GM19452 (cell line): Measurements from ENCODE around the gene NOB1.

ENCODE experiments used
- ATAC-seq: cut with Tn5 transposase; IDR thresholded peaks from one replicate; pipeline ENCODE4 v1.9.1; 2021; ENCODE audit not compliant: unreplicated experiment

NOB1 gene

DNA sequence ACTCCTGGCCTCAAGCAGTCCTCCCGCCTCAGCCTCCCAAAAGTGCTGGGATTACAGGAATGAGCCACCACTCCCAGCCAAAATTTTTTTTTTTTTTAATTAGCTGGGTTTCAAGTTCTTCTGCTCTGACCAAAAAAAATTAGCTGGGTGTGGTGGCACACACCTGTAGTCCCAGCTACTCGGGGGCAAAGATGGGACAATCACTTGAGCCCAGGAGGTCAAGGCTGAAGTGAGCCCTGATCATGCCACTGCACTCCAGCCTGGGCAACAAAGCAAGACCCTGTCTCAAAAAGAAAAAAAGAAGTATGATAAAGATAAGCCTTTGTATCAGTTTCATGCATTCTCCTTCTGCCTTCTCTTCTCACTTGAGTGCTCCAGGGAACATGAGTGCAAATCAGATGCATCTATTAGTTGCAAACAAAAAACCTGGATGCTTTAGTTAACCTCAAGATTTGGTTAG lies 30.3 kb downstream of the NOB1 start:
- ATAC-seq = no peak

DNA sequence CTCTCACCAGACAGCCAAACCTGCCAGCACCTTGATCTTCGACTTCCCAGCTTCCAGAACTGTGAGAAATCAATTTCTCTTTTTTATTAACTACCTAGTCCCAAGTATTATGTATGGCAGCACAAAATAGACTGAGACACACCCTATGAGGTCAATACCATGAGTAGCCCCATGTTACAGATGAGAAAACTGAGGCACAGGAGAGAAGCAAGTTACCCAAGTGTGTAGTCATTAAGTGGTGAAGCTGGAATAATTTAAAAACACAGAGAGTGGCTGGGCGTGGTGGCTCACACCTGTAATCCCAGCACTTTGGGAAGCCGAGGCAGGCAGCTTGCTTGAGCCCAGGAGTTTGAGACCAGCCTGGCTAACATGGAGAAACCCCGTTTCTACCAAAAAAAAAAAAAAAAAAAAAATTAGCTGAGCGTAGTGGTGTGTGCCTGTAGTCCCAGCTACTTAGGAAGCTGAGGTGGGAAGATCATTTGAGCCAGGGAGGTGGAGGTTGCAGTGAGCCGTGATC lies 33.2 kb downstream of the NOB1 start:
- no peak for ATAC-seq

DNA sequence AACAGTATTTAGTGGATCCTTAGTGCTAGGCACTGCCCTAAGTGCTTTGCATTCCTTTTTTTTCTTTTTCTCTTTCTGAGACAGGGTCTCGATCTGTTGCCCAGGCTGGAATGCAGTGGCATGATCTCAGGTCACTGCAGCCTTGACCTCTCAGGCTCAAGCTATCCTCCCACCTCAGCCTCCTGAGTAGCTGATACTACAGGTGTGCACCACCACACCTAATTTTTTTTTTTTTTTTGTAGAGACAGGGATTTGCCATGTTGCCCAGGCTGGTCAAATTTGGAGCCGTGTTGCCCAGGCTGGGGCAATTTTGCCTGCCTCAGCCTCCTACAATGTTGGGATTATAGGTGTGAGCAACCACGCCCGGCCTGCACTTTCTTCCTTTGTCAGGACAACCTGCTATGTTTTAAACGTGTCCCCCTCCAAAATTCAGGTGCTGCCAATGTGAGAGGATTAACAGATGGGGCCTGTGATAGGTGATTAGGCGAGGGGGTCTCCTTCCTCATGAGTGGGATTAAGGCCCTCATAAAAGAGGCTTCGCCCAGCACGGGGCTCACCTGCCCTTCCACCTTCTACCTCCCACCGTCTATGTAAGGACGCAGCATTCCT lies 33.8 kb downstream of the NOB1 start:
- ATAC-seq = no peak

DNA sequence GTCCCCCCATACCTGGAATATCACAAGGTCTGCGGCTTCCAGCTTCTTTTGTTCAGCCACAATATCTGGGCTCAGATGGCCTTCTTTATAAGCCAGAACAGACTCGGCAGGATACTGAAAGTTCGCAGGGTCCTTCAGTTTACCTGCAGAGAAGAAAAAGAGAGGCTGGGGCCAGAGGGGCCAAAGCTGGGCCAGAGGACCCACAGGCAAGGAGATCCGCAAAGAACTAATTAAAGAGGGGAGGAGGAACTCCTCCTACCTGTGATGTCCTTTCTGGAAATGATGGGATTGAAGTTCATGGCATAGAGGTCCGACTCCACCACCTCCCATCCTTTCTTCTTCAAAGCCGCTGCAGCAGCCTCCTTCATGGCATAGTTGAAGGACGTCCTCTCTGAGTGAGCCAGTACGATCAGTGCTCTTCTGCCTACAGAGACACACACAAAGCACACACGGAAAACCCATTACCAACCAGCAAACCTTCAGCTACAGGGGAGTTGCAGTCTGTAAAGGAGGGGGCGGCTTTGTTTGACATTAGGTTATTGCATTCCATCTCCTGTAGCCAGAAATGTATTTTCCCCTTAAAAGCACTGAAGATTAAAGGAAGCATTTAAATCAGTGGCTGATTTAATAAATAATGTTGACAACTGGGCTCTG lies 36.5 kb downstream of the NOB1 start:
- no peak for ATAC-seq

DNA sequence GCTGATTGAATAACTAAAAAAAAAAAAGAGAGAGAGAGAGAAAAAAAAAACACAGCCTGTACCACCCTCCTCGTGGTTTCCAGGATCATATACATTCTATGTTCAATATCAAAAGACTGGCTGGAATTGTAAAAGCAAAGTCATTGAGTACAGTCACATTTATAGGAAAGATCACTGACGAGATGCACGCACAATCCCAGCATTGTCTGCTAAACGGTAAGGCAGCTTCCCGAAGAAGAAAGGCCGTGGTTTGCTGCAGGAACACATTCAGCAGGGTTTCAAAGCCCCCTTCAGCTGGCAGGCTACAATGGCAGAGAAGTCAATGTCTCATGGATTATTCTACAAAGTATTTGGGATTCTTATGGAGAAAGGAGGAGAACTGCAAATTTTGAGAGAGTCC lies 37.7 kb downstream of the NOB1 start:
- ATAC-seq = no peak

DNA sequence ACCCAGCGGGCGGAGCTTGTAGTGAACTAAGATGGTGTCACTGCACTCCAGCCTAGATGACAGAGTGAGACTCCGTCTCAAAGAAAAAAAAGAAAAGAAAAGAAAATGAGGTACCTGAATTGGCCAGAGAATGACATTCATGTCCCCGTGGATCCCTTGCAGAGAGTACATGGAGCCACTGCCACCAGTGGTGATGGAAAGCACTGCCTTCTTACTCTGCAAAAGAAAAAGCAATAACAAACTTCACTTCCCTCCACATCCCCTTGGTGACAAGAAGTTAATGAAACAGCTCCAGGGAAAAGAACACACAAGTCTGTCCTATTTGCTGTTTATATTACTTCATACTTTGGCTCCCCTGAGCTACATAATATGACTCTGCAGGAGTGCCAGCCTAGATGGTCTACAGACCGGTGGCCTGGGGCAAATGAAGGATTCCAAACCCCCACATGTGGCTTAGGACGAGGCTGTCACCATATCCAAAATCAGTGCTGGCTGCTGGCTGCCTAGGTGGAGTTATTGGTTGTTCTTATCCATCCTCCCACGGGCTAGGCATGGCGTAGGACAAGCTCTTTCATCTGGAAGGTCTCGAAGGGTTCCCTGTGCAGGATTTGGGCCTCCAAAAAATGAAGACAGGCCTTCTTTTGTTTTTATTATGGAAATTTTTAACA lies 41.7 kb downstream of the NOB1 start:
- ATAC-seq = no peak

DNA sequence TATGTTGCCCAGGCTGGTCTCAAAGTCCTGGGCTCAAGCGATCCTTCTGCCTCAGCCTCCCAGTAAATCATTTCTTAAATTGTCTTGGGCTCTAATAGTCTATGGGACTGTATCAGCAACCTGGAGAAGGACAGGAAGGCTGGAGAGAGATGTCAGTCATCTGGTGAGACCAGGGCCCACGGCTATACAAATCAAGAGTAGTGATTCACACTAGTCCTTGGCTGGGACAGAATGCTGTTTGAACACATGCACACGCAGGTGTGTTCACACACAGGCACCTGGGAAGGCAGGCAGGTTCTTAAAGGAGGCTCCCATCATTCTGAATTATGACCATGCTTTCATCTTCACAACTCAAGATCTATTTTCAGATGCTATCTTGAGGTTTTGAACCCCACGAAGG lies 42.4 kb downstream of the NOB1 start:
- ATAC-seq = no peak

DNA sequence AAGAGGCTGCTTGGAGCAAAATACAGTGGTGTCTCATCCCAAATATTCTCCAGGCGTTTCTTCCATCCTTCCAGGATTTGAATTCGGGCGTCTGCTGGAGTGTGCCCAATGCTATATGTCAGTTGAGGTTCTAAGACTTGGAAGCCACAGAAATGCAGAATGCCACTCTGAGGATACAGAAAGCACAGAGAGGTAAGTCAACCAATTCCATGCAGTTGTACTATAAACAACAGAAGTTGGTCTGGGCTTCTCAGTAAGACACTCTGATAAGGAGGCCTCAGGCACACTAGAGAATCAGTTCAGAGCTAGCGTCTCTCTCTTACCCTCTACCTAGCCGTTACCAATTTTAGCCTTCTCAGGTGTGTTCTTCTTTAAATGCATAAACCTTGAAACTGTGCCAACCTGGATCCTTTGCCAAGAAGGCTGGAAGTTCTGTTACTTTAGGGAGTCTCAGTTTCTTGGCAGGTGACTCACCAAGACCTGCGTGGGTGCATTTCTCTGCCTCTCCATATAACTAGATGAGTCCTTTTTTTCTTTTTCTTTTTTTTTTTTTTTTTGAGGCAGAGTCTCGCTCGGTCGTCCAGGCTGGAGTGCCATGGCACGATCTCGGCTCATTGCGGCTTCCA lies 43.5 kb downstream of the NOB1 start:
- ATAC-seq = no peak

DNA sequence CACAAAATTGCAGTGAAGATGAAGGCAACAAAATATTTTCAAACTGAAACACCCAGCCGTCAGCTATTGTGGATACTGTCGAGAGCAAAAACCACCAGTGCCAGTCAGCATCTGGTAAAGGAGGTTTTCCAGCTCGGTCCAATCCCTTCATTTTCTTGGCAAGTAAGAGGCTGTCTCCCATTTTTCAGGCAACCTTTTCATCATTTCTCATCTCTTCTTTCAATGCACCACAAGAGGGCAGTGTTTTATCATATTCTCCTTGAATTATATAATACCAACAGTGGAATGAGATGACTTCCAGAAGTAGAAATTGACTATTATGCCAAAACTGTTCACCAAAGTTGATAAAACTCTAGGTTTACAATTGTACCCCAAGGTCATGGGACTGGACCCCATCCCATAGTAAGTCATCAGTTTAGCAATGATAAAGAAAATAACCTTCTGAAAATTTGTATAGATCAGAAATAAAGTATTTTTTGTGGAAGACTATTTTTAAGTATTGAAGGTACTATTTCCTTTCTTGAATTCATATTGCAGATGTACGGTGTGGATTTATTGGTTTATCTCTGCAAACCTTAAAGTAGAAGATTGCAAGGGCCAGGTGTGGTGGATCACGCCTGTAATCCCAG lies 45.2 kb downstream of the NOB1 start:
- no peak for ATAC-seq

DNA sequence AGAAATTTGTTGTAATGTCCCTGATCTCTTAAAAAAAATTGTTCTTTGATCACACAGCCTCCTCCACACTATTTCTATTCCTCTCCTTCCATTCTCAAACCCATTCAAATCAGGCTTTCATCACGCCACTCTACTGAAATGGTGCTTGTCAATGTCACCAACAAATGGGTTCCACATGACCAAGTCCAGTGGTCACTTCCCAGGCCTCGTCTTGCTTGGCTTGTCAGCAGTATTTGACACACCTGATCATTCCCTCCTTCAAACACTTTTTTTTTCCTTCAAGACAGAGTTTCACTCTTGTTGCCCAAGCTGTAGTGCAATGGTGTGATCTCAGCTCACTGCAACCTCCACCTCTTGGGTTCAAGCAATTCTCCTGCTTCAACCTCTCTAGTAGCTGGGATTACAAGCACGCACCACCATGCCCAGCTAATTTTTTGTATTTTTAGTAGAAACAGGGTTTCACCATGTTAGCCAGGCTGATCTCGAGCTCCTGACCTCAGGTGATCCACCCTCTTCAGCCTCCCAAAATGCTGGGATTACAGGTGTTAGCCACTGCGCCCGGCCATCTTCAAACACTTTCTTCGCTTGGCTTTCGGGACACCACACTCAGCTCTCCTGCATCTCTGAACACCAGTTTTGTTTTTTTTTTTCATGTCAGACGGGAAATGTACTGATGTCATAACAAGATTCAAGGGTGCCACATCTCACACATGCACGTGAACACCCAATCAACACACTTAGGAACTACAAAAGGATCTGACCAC lies 46.6 kb downstream of the NOB1 start:
- no peak for ATAC-seq

DNA sequence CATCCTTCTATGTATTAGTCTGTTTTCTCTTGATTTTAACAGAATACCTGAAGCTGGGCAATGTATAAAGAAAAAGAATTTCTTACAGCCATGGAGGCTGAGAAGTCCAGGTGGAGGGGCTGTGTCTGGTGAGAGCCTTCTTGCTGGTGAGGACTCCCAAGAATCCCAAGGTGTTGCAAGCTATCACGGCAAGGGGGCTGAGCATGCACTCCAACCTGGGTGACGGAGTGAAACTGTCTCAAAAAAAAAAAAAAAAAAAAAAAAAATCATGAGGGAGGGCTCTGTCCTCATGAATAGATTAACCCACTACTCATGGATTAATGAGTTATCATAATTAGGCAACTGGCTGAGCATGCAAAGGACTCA lies 47.8 kb downstream of the NOB1 start:
- ATAC-seq = no peak

DNA sequence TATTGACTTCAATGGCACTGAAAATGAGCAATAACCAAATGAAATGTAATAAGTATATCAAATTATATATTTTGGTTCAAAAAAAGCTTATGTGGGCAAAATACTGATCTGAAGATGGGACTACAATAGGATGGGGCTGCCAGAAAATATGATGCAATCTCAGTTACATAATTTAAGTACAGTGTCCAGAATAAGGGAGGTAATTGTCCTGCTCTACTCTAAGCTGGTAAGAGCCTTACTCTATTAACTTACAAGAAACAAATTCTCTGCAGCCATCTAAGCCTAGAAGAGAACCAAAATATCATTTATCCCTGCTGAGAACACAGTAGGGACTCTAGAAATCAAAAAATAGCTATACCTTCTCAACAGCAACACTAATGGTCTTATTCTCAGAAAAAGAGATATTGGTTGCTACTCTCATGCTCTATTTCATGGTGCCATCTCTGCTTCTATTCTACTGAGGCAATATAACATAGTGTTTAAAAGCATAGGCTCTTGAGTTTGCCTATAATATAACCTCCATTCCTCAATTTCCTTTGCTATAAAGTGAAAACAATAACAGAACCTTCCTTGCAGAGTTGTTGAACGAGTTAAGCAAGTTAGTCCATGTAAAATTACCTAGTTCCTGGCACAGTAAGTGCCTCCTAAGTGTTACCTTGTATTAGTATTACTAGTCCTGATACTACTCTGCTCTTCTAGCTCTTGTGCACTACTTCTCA lies 48.3 kb downstream of the NOB1 start:
- ATAC-seq = no peak

DNA sequence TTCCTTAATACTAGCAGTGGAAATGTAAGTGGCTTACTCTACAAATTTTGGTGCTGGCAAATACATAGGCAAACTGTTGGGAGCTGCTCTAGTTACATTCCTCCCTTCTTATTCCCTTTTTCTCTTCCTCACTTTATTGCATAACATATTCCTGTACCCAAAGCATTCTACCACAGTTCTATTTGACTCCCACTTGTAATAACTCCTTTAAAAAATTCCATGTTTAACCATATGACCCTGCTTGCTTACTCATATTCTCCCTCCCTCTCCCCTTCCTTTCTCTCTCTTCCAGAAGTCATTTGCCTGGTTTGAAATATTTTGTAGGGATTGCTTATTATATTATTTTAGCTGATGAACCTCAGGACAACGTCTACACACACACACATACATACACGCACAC lies 51.1 kb downstream of the NOB1 start:
- ATAC-seq = no peak

DNA sequence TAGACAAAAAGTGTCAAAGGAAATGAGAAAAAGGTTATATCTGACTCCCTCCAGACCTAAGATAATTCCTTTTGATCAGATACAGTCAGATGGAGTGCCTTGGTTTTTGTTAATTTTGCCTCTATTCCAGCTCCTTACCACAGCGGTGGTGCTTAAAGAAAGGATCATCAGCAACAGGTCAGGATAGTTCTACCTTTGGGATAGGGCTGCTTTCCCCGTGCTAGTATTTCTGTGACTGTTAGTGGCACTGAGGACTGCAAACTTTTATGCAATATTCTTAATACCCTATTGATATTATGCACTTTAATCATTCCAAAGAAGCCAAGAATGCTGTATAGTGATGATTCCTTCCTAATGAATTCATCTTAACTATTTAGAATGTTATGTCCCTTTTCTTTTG lies 52.9 kb downstream of the NOB1 start:
- ATAC-seq = no peak

DNA sequence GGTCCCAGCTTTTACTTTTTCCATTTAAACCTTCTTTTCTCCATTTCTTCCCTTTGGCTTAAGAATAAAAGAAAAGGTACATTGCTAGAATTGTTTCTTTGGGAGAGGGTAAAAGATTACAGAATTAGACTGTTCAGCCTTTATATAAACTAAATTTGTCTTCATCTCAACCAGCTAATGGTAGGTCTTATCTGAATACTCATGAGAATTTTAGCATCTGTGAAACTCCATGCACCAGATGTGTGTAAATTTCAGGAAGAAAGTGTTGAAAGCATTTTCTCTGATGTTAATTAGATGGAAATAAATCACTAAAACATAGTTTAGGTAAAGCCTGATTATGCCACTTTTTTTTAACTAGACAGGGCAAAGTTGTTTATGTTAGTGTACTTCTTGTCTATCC lies 53.3 kb downstream of the NOB1 start:
- ATAC-seq = no peak

DNA sequence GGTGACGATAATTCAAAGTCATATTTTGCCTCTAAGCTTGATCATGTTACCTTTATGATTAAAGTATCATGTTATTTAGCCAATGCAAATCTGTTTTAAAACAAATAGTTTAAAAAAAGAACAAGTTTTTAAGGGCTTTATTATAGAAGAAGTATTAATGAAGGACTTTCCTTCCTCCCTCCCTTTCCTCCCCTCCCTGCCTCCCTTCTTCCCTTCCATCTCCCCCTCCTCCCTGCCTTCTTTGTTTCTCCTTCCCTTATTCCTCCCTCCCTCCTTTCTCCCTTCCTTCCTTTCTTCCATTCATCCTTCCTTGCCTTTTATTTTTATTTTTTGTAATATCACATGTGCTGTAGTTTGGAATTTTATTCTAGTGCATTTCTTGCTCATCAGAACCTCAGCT lies 54.8 kb downstream of the NOB1 start:
- ATAC-seq = no peak

DNA sequence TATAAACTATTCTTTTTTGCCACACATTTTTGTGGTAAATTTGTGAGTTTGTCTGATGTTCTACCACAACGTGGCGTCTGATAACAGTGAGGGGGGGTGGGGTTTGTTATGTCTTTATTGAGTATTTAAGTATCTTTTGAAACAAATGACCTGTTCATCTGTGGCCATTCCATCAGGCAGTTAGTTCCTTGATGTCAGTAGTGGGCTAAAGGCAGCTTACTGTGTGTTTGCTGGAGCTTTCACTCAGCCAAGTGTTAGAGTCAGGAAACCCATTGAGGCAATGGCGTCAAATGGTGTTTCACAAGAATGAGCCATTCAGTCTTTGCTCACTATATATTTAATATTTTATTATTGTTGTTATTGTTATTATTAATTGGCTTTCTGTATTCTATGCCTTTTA lies 56.3 kb downstream of the NOB1 start:
- ATAC-seq = no peak

DNA sequence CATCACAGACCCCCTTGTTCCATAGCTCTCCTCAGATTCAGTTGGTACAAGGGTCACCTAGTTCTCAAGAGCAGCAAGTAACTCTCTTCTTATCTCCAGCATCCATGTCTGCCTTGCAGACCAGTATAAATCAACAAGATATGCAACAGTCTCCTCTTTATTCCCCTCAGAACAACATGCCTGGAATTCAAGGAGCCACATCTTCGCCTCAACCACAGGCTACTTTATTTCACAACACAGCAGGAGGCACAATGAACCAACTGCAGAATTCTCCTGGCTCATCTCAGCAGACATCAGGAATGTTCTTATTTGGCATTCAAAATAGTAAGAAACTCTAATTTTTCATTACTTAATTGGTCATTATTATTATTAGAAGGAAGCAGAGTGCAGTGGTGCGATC lies 60.8 kb downstream of the NOB1 start:
- ATAC-seq = no peak

DNA sequence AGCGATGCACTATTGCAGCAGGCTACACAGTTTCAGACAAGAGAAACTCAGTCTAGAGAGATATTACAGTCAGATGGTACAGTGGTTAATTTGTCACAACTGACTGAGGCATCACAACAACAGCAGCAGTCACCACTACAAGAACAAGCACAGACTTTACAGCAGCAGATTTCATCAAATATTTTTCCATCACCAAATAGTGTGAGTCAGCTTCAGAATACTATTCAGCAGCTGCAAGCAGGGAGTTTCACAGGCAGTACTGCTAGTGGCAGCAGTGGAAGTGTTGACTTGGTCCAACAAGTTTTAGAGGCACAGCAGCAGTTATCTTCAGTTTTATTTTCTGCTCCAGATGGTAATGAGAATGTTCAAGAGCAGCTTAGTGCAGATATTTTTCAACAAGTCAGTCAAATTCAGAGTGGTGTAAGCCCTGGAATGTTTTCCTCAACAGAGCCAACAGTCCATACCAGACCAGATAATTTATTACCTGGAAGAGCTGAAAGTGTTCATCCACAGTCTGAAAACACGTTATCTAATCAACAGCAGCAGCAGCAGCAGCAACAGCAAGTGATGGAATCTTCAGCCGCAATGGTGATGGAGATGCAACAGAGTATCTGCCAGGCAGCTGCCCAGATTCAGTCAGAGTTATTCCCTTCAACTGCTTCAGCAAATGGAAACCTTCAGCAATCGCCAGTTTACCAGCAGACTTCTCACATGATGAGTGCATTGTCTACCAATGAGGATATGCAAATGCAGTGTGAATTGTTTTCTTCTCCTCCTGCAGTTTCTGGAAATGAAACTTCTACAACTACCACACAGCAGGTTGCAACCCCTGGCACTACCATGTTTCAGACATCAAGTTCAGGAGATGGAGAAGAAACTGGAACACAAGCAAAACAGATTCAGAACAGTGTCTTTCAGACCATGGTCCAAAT lies 62.5 kb downstream of the NOB1 start:
- ATAC-seq = no peak
